NB4 (cell line): ENCODE measurements around the gene MARCHF5.
"Not testable (repeated sequence)": the region's sequence is repeated elsewhere in the genome, so short reads cannot be mapped to it uniquely, and the experiment has no call there.

Experiments used
- CTCF ChIP-seq: IDR thresholded peaks from one replicate; pipeline ENCODE4 v1.5.1; 2012; ENCODE audit warnings: low read depth, low read length
- MAX ChIP-seq: IDR thresholded peaks from 2 replicates; pipeline ENCODE4 v1.6.1; 2011; ENCODE audit warnings: low read depth, low read length
- MYC ChIP-seq: IDR thresholded peaks from 2 replicates; pipeline ENCODE4 v1.6.1; 2011; ENCODE audit warnings: low read depth, low read length
- POLR2A ChIP-seq: IDR thresholded peaks from 2 replicates; pipeline ENCODE4 v1.6.1; 2011; ENCODE audit warnings: mild to moderate bottlenecking; ENCODE audit not compliant: insufficient read length; ENCODE audit errors: extremely low read depth

- TF ChIP-seq POLR2A, CTCF, MAX, MYC: not testable (repeated sequence)
Observed at GRCh38 chr10:92329927-92330326, 39.0 kb downstream of the MARCHF5 start.
